HUDEP-2 (cell line): Measurements from ENCODE around the gene WBP1.
A peak's percentile ranks its signal among the peaks of the same experiment; 100 is the strongest.
"Not testable (repeated sequence)": the region's sequence is repeated elsewhere in the genome, so short reads cannot be mapped to it uniquely, and the experiment has no call there.

Source experiments
- DNase-seq, 76 experiments: peaks; one replicate each; lab custom pipeline; 2025; ENCODE audit not compliant: unreplicated experiment in 76 of 76; lab: John Stamatoyannopoulos, UW

WBP1 gene

DNA sequence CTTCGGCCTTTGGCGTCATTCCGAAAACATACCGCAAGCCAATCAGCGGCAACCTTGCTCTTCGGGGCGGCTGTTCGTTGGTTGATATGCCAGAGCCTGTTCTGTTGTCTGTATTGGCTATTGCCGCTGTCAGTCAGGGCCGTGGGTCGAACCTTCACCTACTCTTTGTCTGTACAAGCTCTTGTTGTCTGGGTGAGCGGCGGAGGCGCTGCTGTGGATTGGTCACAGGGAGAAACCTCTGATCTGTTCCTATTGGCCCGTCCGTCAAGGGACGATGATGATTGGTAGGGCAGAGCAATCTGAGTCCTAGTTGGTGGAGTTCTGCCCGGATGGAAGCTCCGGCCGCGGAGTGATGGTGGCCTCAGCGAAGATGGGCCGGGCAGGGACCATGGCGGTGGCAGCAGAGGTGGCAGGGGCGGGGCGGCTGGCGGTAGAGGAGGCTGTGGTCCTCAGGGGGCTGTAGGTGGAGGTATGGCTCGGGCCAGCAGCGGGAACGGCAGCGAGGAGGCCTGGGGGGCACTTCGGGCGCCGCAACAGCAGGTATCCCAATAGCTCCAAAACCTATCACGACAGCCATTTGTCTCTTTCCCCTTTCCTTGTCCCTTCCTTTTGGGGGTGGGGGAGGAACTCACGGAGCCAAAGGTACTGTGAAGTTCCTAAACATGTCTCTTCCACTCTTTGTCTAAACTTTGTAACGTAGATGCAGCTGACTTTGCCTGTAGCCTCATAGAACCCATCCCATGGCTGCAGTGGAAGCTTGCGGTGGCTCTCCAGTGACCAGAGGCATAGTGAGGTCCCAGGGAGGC is at the start of gene WBP1:
Gene WBP1, plus strand, starts transcription at position 307 of the 806 bp plus-strand sequence. Its CDS starts 165 bp downstream, at position 472.
- DNase-seq = peak in 75 of 76 experiments; percentile 65 to 100 (median 99)

DNA sequence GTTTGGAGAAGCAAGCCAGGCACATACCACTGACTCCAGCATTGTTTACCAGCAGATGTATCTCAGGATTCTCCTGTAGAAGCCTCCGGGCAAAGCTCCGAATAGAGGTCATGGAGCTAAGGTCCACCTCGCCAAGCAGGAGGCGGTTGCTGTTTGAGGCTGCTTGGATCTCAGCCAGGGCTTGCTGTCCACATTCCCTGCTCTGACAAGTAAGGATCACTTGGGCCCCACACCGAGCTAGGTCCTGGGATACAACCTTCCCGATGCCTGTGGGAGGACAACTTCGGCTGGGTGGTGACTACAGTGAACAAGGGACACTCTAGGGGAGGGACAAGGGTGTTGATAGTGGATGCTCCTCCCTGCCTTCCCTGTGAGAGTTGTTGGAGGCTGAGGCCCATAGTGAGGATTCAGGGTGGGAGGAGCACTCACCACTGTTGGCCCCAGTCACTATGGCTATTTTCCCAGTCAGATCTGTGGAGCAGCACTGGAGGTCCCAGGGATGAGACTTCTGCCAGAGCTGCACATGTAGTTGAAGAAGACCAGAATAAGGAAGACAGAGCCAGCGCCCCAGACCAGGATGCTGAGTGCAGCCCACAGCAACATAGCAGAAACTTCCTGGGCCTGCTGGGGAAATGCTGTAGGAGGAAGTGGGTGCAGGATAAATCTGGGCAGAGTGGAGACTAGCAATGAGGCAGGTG is 45.1 kb upstream of the WBP1 start:
- no peak for DNase-seq

GRCh38 chr2:74414441-74414840 is 43.8 kb upstream of the WBP1 start:
- no peak for DNase-seq

GRCh38 chr2:74414881-74415761 is 43.1 kb upstream of the WBP1 start:
- no peak for DNase-seq

DNA sequence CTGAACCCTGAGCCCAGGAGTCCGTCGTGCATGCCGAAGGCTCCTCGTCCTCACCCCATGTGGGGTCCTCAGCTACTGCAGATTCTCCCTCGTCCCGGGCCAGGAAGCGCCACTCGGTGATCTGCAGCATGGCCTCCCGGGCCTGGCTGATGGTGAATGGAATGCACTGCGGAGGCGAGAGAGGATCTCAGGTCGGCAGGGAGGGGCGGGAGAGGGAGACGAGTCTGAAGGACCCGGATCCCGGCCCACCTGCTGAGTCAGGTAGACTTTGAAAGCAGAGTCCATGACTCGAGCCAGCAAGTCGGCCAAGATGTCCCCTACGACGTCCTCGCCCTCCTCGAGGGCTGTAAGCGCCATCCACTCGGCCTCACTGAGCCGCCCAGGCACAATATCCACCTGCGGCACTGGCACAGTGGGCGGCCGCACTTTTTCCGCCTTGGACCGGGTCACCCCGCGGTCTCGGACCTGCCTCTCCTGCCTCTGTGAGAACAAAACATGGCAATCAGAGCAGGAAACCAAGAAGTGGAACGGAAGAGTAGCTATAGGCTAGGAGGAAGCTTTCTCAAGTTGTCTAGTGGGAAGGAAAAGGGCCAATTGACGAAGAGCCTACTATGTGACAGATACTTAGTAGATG is 42.4 kb upstream of the WBP1 start:
- DNase-seq = no peak

GRCh38 chr2:74416778-74417177 is 41.5 kb upstream of the WBP1 start:
- DNase-seq = no peak

DNA sequence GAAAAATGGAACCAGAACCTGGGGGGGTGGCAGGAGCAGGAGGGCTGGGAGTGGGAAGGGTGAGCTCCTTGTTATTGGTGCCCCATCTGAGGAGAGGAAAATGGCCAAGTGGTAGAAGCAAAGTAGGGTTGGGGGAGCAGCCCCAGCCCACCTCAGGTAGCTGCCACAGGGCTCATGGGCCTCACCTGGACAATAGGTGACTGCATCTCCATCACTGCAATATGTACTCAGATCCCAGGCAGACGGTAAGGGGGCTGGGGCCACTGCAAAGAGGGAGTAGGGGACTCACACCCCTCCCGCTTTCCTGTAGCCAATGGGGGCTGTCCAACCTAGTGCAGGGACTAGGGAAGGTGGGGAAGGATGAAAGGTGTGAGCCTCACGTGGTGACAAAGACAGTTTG is 41.0 kb upstream of the WBP1 start:
- no peak for DNase-seq

GRCh38 chr2:74417763-74418162 is 40.5 kb upstream of the WBP1 start:
- no peak for DNase-seq

- DNase-seq = no peak
Measured at GRCh38 chr2:74418312-74418711, 39.9 kb upstream of the WBP1 start.

DNA sequence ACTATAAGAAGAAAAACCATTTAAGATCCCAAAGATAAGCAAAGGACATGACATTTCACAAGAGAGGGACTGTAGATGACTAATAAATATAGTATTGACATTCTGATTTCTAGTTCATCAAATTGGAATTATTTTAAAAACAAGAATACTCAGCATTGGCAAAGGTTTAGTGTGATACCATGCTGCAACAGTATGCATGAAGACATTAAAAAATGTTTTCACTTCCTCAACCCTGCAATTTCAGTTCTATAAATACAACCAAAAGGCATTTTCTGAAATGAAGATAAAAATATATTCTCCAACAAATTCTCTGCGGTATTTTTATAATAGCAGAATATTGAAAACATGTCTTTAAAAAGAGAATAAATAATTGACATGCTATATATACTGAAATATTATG is 38.9 kb upstream of the WBP1 start:
- DNase-seq = no peak

DNA sequence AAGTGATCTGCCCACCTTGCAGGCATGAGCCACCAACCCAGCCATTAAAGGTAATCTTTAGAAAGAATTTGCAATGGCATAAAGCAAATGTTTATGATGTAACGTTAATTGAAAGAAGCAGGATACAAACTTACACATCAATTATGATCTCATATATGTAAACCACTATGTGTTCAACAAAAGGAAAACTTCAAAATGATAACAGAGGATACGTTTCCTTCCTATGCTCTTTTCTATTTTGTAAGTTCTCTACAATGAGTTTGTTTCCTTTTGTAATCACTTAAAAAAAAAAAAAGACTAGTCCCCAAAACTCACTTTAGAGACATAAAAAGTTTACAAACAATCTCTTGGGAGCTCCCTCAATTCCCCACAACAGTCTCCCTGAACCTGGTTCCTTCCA is 38.2 kb upstream of the WBP1 start:
- no peak for DNase-seq

GRCh38 chr2:74420443-74421103 is 37.7 kb upstream of the WBP1 start:
- DNase-seq = not testable (repeated sequence)

DNA sequence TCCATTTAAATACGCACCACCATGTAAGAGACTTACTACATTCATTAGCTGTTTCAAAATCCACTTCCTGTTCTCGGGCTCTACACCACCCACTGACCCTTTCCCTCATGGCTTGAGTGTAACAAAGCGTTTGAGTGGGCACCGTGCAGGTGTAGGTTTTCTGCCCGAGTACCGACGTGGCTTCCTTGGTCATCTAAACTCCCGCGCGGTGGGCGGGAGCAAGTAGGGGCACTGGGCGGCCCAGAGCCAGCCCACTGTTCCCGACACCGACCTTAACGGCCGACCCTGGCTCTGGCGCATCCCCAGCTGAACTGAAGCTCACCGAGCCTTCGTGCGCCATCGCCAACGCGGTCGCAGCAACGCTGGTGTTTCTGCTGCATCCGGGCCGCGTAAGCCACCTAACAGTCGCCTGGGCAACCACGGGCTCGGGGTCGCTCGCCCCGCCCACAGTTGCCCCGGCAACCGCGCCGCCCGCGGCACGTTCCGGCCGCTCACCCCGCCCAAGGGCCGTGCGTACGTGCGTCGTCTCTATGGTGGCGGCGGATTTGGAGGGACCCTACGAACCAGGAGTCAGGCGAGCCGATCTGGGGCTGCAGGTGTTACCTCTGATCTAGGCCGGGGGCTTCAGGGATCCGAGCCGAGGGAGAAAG is 36.9 kb upstream of the WBP1 start, which contains the start of the genes C2orf81 and WDR54:
Gene C2orf81, minus strand, starts transcription at position 399 of the 650 bp plus-strand sequence. Its CDS starts 59 bp downstream, at position 340.
Gene WDR54, plus strand, starts transcription at position 510 of the 650 bp plus-strand sequence. CDS start 424 bp downstream, outside the sequence.
- DNase-seq = peak in 72 of 76 experiments; percentile 20 to 88 (median 68)

GRCh38 chr2:74423231-74424095 is 34.8 kb upstream of the WBP1 start:
- no peak for DNase-seq

GRCh38 chr2:74424139-74424992 is 33.9 kb upstream of the WBP1 start:
- DNase-seq = no peak

GRCh38 chr2:74424995-74425406 is 33.2 kb upstream of the WBP1 start:
- DNase-seq = no peak

DNA sequence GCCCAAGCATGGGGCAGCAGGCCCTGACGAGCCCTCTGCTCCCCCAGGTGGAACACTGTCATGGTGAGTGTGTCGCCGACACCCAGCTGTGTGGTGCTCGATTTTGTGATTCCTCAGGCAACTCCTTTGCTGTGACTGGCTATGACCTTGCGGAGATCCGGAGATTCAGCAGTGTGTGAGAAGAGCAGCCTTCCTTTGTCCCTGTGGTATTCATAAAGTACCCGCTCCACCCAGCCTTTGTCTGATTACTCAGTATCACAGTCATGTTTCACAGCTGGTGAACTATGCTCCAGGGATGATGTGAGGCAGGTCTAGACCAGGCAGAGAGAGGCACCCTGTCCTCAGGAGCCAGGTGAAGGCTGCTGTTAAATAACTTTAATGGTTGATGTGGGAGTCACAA is 32.7 kb upstream of the WBP1 start:
- no peak for DNase-seq
